Left ventricle myocardium inferior (tissue), 1 donor: ENCODE measurements around the gene HYI. TPM values are rescaled to one million over a fixed set of nuclear protein-coding genes. Genes with fewer than 3 reads are reported as not detected.
"Not testable (repeated sequence)": the region's sequence is repeated elsewhere in the genome, so short reads cannot be mapped to it uniquely, and the experiment has no call there.

Source experiments
- DNase-seq: peaks from one replicate; pipeline ENCODE4 v3.0.0-alpha.2; 2020
- H3K27ac ChIP-seq: fragments of 200-600 bp; replicated peaks from 2 replicates; pipeline ENCODE4 v1.8.0; 2021
- H3K27me3 ChIP-seq: fragments of 200-600 bp; 2 replicates; pipeline ENCODE4 v1.8.0; 2021; ENCODE audit warnings: low read depth
- H3K36me3 ChIP-seq: fragments of 200-600 bp; 2 replicates; pipeline ENCODE4 v1.8.0; 2021
- H3K4me1 ChIP-seq: fragments of 200-600 bp; 2 replicates; pipeline ENCODE4 v1.8.0; 2021
- H3K4me3 ChIP-seq: fragments of 200-600 bp; 2 replicates; pipeline ENCODE4 v1.8.0; 2021; ENCODE audit warnings: mild to moderate bottlenecking, moderate library complexity
- H3K9me3 ChIP-seq: fragments of 200-600 bp; replicated peaks from 2 replicates; pipeline ENCODE4 v1.8.0; 2021
- intact Hi-C: fragments of 100-400 bp; cut with micrococcal nuclease; formaldehyde crosslinking; loops from one replicate; pipeline ENCODE4 v1.11.0; 2022
- total RNA-seq: library from RNA; stranded (reverse); fragmentation: NEBNext Ultra II Directional; extraction: Animal tissue kit (Norgen Biotek cat#: 25700); gene quantifications from one replicate; pipeline ENCODE4 v1.2.1, GENCODE V29; 2021
- TF ChIP-seq, protein P1 (sequence below): fragments of 200-600 bp; IDR thresholded peaks from 2 replicates; pipeline ENCODE4 v1.8.0; 2021; ENCODE audit warnings: antibody characterized with exemption, mild to moderate bottlenecking, borderline replicate concordance
- donor health status: DM: no; HTN: yes; CAD: no; lungs with severe emphysema.

Gene HYI
- total RNA-seq, 1 donor from 2014 or later: 22.8 TPM

DNA sequence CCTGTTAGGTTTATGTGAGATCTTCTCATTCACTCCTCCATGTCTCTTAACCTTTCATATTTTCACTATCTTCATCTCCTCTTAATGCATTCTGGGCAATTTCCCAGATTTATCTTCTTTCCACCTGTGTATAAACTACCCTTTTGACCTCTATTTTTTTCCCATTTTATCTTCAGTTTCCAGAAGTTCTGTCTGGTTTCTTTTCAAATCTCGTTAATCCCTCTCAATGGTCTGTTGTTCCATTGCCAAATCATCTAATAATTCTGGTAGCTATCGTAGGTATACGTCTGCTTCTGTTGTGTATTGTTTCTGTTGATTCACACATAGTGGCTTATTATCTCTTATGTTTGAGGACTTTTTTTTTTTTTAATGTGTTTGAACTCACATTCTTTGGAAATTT lies 25.7 kb upstream of the HYI start:
- intact Hi-C loops: no loop called here
- DNase-seq: no peak
- H3K27me3 ChIP-seq: no peaks in the 10 kb centered on the region
- H3K4me1 ChIP-seq: no peaks in the 10 kb centered on the region
- no peaks in the 10 kb centered on the region for H3K36me3 ChIP-seq
- no peak overlapping the region for H3K27ac ChIP-seq
- TF ChIP-seq, protein P1, sequence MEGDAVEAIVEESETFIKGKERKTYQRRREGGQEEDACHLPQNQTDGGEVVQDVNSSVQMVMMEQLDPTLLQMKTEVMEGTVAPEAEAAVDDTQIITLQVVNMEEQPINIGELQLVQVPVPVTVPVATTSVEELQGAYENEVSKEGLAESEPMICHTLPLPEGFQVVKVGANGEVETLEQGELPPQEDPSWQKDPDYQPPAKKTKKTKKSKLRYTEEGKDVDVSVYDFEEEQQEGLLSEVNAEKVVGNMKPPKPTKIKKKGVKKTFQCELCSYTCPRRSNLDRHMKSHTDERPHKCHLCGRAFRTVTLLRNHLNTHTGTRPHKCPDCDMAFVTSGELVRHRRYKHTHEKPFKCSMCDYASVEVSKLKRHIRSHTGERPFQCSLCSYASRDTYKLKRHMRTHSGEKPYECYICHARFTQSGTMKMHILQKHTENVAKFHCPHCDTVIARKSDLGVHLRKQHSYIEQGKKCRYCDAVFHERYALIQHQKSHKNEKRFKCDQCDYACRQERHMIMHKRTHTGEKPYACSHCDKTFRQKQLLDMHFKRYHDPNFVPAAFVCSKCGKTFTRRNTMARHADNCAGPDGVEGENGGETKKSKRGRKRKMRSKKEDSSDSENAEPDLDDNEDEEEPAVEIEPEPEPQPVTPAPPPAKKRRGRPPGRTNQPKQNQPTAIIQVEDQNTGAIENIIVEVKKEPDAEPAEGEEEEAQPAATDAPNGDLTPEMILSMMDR: no peak
- no peaks in the 10 kb centered on the region for H3K9me3 ChIP-seq
- H3K4me3 ChIP-seq: no peak overlapping the region

DNA sequence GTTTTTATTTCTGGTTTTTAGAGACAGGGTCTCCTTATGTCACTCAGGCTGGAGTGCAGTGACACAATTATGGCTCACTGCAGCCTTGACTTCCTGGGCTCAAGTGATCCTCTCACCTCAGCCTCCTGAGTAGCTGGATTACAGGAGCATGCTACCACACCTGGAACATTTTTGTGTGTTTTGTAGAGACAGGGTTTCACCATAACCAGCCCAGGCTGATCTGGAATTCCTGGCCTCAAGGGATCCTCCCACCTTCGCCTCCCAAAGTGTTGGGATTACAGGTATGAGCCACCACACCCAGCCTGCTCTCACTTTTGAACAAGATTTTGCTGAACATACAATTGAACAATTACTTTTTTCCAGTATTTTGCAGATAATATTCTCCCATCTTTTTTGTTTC lies 24.0 kb upstream of the HYI start:
- TF ChIP-seq, protein P1: no peak
- Histone ChIP-seq H3K4me3 (no peak overlapping the region), H3K27me3 (no peaks in the 10 kb centered on the region), H3K36me3 (no peaks in the 10 kb centered on the region), H3K9me3 (no peaks in the 10 kb centered on the region), H3K27ac (no peak overlapping the region), H3K4me1 (no peaks in the 10 kb centered on the region)
- no peak for DNase-seq
- intact Hi-C loops: no loop called here

DNA sequence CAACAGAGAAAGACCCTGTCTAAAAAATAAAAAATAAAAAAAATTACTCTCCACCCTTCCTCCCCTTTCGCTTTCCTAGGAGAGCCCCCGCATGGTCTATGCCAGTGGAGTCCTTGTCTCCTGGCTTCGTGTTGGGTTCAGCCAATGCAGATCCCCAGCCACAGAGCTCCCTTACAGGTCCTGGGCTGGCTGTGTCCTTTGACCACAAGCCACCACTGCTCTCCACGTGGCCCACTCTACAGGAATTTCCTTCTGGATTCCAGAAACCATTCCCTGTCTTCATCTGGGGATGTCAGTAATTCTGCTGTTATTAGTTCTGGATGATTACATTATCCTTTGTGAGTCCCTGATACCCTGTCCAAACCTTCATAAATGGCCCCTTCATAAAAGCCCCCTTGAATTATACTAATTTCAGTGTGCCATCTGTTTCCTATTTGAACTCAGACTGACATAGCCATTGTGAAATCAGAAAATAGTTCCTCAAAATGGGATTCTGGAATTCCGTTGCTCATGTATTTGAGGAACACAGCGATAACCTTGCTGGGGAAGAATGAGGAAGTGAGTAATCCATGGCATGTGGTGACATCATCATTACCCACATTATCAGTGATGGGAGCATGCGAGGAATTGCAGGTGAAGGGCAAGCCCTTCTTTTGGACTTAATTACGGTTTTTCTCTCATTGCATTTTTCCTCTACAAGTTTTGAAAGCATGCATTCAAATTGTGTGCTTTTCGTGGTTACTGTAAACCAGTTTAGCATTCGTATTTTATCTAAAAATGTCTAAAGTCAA lies 22.1 kb upstream of the HYI start:
- H3K4me1 ChIP-seq, H3K36me3 ChIP-seq, intact Hi-C loops, H3K4me3 ChIP-seq, H3K27ac ChIP-seq, H3K27me3 ChIP-seq, DNase-seq, H3K9me3 ChIP-seq: not testable (repeated sequence)

DNA sequence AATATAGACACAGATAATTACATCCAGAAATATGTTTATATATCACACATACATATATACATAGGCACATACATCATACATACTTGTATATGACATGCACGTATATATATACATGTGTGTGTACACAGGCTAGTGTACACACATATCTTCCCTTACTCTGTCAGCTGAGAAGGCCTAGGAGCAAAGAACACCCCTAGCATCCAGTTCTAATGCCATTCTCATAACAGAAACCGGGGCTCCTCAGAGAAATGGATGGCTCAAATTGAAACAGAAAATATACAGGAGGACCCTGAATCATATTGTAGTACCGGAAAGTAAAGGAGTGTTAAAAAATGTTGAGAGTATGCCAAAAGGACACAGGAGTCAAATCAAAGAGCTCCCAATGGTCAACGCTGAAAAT lies 19.7 kb upstream of the HYI start:
- Histone ChIP-seq H3K4me1 (no peaks in the 10 kb centered on the region), H3K27me3 (no peaks in the 10 kb centered on the region), H3K4me3 (no peak overlapping the region), H3K36me3 (no peaks in the 10 kb centered on the region), H3K27ac (no peak overlapping the region), H3K9me3 (no peaks in the 10 kb centered on the region)
- no peak for DNase-seq
- TF ChIP-seq, protein P1: no peak
- intact Hi-C loops: no loop called here

DNA sequence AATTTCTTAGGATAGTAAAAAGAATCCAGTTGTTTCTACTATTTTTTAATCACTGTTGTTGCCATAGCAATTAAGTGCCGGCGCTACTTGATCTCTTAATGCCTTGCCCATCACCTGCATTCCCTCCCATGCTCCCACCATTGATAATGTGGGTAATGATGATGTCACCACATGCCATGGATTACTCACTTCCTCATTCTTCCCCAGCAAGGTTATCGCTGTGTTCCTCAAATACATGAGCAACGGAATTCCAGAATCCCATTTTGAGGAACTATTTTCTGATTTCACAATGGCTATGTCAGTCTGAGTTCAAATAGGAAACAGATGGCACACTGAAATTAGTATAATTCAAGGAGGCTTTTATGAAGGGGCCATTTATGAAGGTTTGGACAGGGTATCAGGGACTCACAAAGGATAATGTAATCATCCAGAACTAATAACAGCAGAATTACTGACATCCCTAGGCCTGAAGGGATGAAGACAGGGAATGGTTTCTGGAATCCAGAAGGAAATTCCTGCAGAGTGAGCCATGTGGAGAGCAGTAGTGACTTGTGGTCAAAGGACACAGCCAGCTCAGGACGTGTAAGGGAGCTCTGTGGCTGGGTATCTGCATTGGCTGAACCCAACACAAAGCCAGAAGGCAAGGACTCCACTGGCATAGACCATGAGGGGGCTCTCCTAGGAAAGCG lies 18.9 kb upstream of the HYI start:
- H3K27me3 ChIP-seq, intact Hi-C loops, H3K4me1 ChIP-seq, H3K36me3 ChIP-seq, H3K4me3 ChIP-seq, H3K9me3 ChIP-seq, H3K27ac ChIP-seq, DNase-seq: not testable (repeated sequence)

DNA sequence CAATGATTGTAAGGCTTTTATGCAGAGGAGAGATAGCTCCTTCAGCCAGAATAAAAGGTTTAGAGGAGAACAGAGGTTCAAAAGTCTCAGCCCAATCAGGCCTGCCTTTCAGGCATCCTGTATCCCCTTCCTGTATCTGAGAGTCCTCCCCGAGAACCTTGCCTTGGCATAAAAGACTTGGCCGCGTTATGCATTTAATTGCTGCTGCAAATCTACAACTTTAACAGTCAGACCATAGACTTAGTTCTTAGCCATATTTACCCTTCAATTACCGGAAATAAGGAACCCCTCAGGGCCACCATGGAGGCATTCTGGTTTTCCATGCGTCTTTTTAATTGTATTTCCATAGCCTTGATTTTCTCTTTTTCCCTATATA lies 18.3 kb upstream of the HYI start:
- Histone ChIP-seq H3K36me3 (no peaks in the 10 kb centered on the region), H3K27ac (no peak overlapping the region), H3K4me1 (no peaks in the 10 kb centered on the region), H3K4me3 (no peak overlapping the region), H3K9me3 (no peaks in the 10 kb centered on the region), H3K27me3 (no peaks in the 10 kb centered on the region)
- no peak for DNase-seq
- intact Hi-C loops: no loop called here
- TF ChIP-seq, protein P1: no peak
